ENCODE results near the gene NUP133. TPM values are rescaled to one million over a fixed set of nuclear protein-coding genes. Genes with fewer than 3 reads are reported as not detected.
"Not testable (repeated sequence)": the region's sequence is repeated elsewhere in the genome, so short reads cannot be mapped to it uniquely, and the experiment has no call there.

NUP133 gene
- total RNA-seq, 1 donor from 2014 or later: 48.0 TPM

- intact Hi-C loops (cut with micrococcal nuclease): not testable (repeated sequence)
These were observed 3.1 kb upstream of the NUP133 start for GRCh38 chr1:229511201-229511600.

DNA sequence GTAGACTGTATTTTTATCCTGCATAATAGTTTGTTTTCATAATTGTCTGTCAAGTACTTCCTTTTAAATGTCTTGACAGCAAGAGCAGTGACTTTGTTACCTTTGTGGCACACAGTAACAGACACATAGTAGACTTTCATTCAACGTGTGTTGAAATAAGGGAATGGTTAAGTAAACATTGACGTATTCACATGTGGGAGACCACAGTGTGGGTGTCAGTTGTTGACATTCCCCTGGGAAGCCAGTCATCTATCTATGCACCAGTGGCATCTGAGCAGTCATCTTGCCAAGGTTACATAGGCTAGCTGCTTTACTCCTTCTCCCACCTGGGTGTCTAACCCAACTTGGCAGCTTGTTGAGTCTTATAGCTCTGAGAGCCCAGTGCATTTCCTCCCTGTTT is 1.4 kb upstream of the NUP133 start:
- intact Hi-C loops (cut with micrococcal nuclease): loop anchor here (2.0 to 5.0 kb wide), 2 partner anchors 69 to 237 kb away; partner anchors contain the start of gene RAB4A

GRCh38 chr1:229508823-229509337 is 739 bp upstream of the NUP133 start:
- intact Hi-C loops (cut with micrococcal nuclease): loop anchor here (1.0 to 5.0 kb wide), 5 partner anchors 48 to 237 kb away; partner anchors contain the start of genes CCSAP, RAB4A, TAF5L and URB2

- intact Hi-C loops (cut with micrococcal nuclease): loop anchor here (5.0 kb wide), 1 partner anchor 235 kb away; the partner anchor contains the start of gene RAB4A
These were observed 639 bp downstream of the NUP133 start for GRCh38 chr1:229507502-229507901.

DNA sequence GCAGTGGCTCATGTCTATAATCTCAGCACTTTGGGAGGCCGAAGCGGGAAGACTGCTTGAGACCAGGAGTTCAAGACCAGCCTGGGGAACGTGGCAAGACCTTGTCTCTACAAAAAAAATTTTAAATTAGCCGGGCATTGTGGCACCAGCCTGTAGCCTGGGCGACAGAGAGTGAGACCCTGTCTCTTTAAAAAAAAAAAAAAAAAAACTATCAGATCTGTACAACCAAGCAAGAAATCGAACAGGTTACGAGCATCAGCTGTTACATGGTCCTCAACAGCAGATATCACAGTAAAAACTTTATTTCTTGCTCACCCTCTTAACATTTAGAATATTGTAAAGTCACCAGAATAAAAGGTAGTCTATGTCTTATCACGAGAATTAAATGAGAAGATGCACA is 1.5 kb downstream of the NUP133 start:
- intact Hi-C loops (cut with micrococcal nuclease): loop anchor here (5.0 kb wide), 1 partner anchor 234 kb away; the partner anchor contains the start of gene RAB4A

- intact Hi-C loops (cut with micrococcal nuclease): no loop called here
These were observed 12.4 kb downstream of the NUP133 start for GRCh38 chr1:229495782-229496181.

DNA sequence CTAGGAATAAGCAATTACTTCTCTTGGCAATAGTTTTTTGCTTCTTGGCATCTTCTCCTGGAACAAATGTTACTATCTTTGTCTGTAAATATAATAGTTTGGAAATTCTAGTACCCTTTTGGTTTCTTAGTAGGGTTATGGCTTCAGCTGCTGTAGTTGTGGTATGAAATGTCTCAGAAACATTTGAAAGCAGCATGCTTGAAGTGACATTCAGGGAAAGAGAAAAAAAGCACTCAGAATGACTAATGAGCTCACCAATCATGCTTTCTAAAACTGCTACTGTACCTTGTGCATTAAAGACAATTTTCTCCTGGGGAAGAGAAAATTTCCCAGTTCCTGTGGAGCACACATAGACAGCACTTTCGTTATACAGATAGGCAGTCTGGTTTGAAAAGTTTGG is 21.0 kb downstream of the NUP133 start:
- intact Hi-C loops (cut with micrococcal nuclease): no loop called here

DNA sequence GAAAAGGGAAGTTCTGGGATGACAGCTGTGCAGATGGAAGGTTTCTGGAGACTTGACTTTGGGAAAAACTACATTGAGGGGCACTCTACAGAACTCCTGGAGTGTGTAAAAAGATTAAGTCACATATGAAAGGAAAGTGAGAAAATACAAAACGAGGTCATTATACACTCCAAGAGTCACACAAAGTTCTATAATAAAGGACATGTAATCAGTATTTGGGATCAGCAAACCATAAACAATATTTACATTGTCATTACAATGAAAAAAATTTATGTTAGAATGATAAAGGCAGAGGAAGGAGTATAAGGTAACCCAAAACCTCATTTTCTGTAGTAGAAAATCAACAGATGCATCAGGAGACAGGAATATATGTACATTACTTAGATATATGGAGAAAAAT is 22.8 kb downstream of the NUP133 start:
- intact Hi-C loops (cut with micrococcal nuclease): no loop called here

DNA sequence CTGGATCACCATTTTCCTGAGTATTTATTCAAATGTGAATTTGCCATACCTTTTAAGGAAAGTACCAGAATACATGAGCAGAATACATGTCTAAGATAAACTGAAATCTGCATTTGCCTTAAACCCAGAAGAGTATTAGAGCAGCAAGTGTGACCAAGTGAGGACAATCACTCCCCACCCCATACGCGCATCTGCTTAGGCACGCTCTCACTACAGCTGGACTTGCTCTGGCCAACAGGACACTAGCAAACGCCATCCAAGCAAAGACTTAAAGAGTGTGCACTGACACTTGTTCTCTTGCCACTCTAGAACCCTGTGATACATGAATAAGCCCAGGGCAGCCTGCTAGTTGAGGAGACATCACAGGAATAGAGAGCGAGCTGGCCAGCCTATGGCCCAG is 25.6 kb downstream of the NUP133 start:
- intact Hi-C loops (cut with micrococcal nuclease): loop anchor here (1.0 kb wide), 2 partner anchors 224 to 818 kb away; no protein-coding TSS in a partner anchor

DNA sequence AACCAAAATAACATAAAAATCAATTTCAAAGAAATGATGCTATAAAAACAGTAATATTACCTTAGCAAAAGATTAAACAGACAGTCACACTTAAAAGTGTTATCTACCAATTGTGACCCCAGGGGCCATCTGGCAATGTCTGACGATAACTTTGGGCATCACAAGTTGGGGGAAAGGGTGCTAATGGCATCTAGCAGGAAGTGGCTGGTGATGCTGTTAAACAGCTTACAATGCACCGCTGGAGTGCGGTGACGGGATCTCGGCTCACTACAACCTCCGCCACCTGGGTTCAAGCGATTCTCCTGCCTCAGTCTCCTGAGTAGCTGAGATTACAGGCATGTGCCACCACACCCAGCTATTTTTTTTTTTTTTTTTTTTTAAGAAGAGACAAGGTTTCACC is 27.6 kb downstream of the NUP133 start:
- intact Hi-C loops (cut with micrococcal nuclease): no loop called here

- intact Hi-C loops (cut with micrococcal nuclease): no loop called here
These were observed 28.3 kb downstream of the NUP133 start for GRCh38 chr1:229479660-229480399.

- intact Hi-C loops (cut with micrococcal nuclease): no loop called here
These were observed 29.3 kb downstream of the NUP133 start for GRCh38 chr1:229478852-229479251.

GRCh38 chr1:229475859-229476258 is 32.3 kb downstream of the NUP133 start:
- intact Hi-C loops (cut with micrococcal nuclease): not testable (repeated sequence)

GRCh38 chr1:229474509-229474908 is 33.6 kb downstream of the NUP133 start:
- intact Hi-C loops (cut with micrococcal nuclease): no loop called here

- intact Hi-C loops (cut with micrococcal nuclease): no loop called here
These were observed 37.0 kb downstream of the NUP133 start for GRCh38 chr1:229471175-229471574.

DNA sequence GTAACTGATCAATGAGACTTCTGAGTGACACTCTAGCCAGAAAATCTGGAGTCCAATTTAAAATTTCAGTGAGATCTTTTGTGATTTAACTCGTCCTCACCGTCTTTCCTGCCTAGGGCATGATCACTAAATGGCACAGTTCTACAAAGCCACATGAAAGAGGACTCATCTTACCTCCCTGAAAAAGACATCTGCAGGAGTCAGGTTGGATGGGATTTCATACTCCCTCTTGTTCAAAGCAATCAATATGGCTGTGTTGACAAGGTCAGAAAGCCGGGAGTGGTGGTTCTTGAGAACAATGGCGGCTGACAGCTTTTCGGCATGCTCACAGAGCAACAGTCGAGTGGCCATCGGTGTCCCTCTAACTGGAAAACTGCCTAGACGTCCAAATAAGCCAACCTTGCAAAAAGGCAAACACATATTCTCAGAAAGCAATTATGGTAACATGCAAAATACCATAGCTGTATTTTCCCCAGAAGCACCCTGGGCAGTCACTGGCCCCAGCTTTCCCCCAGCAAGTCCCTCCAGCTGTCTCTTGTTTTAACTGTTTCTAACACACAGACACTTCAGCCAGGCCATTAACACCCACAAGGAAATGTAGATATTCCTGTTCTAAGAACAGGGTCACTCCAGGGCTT is 37.6 kb downstream of the NUP133 start:
- intact Hi-C loops (cut with micrococcal nuclease): no loop called here

DNA sequence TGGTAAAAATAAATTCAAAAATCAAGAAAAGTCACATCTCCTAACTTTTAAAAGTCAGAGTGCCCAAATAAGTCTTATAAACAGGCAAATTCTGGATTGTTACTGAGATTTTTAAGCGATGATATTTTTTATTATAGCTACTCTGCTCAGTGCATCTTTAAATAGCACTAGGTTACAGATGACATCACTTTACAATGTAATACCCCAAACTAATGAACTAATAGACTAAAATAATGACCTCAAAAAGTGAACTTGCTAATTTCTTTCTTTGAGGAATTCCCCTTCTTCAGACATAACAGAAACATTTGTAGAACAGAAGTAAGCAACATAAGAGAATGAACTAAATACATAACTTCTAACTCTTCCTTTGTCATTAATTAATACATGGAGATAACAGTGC is 41.3 kb downstream of the NUP133 start:
- intact Hi-C loops (cut with micrococcal nuclease): no loop called here

GRCh38 chr1:229464672-229465071 is 43.5 kb downstream of the NUP133 start:
- intact Hi-C loops (cut with micrococcal nuclease): no loop called here

- intact Hi-C loops (cut with micrococcal nuclease): no loop called here
These were observed 47.0 kb downstream of the NUP133 start for GRCh38 chr1:229461032-229461668.

- intact Hi-C loops (cut with micrococcal nuclease): no loop called here
These were observed 48.3 kb downstream of the NUP133 start for GRCh38 chr1:229459815-229460214.

- intact Hi-C loops (cut with micrococcal nuclease): no loop called here
These were observed 50.7 kb downstream of the NUP133 start for GRCh38 chr1:229457436-229457835.

DNA sequence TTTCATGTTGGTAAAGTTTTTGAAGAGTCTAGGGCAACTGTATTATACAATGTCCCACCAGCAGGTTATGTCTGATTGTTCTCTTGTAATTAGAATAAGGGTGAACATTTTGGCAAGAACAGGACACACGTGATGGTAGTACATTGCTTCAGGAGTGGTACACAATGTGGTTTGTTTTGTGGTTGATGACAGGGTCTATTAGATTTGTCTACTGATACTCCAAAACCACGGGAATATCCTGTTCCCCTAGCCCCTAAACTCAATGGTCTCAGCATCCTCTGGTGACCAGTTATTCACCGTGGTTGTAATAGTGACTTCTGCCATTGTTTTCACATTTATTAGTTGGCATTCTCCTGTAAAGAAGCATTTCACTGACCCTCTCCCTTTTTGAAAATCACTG is 52.1 kb downstream of the NUP133 start:
- intact Hi-C loops (cut with micrococcal nuclease): no loop called here
